HG02588 (cell line): Measurements from ENCODE around the gene PFN1.

Experiments used
- ATAC-seq: cut with Tn5 transposase; IDR thresholded peaks from one replicate; pipeline ENCODE4 v1.9.1; 2021; ENCODE audit warnings: mild to moderate bottlenecking, moderate library complexity; ENCODE audit not compliant: unreplicated experiment

PFN1 gene

DNA sequence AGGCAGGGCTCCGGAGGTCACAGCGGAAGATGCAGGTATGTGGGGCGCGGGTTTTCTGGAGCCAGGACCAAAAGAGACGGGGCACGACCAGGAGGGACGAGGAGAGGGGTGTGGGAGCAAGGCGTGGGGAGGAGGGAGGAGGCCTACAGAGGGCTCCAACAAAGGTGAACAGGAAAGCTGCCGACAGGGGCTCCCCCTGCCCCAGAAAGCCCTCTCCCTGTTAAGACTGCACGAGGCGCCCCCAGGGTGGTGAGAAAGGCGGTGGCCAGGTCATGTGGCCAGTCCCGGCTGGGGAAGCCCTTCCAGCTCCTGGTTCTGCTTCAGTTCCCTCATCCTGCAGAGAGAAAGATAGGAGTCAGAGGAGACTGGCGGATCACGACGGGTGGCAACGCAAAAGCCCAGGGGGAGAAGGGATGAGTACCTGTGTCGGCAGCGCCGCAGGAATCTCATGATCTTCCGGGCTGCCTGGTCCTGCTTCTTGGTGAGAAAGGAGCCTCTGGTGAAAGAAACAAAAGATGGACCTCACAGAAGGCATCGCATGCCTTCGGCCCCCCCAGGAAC, 20.2 kb upstream of the PFN1 start:
- ATAC-seq: no peak

DNA sequence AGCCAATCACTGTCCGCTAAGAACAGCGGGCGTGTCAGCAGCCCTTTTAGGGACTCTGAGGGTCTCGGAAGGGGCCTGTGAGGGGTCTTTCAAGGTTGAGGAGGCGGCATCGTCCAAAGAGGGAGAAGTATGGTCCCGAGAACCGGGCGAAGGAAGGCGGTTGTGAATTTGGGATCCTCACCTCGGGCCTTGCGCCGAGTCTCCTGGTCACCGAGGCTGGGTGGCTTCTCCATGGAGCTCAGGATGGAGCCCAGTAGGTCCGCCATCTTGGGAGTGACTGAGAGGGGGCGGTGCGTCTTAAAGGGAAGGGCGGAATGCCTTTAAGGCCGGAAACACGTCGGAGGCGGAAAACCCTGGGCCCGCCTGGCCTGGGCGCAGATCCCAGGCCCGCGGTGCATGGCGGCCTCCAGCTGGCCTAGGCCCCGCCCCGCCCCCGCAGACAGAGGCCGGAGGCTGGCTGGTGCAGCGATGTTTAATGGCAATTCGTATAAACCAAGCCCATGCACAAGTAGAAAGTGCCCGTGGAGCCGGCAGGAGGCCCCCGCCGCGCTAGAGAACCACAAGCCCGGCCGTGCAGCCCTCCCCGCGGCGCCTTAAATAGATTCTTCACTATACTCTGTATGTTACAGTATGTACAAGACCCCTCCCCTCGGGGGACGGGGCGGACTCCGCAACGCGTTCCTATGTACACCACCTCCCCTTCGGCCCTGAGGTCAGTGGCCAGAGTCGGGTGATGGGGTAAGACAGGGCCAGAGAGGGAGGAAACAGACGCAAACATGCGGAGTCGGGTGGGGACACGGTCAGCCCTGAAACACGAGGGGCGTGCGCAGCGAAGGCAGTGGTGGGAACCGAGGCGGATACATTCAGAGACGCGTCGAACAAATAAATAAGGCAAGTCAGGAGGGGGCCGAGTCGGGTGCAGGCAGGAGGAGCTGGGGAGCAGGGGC, 19.5 kb upstream of the PFN1 start, which contains the start of gene SPAG7:
Gene SPAG7, minus strand, starts transcription at position 279 of the 947 bp plus-strand sequence. Its CDS starts 13 bp downstream, at position 266.
- ATAC-seq: peak; percentile 55

GRCh38 chr17:4966844-4967538, 18.7 kb upstream of the PFN1 start:
- ATAC-seq: peak; percentile 70

GRCh38 chr17:4965311-4965986, 17.1 kb upstream of the PFN1 start:
- ATAC-seq: no peak

GRCh38 chr17:4960279-4960922, 12.1 kb upstream of the PFN1 start:
- ATAC-seq: no peak

DNA sequence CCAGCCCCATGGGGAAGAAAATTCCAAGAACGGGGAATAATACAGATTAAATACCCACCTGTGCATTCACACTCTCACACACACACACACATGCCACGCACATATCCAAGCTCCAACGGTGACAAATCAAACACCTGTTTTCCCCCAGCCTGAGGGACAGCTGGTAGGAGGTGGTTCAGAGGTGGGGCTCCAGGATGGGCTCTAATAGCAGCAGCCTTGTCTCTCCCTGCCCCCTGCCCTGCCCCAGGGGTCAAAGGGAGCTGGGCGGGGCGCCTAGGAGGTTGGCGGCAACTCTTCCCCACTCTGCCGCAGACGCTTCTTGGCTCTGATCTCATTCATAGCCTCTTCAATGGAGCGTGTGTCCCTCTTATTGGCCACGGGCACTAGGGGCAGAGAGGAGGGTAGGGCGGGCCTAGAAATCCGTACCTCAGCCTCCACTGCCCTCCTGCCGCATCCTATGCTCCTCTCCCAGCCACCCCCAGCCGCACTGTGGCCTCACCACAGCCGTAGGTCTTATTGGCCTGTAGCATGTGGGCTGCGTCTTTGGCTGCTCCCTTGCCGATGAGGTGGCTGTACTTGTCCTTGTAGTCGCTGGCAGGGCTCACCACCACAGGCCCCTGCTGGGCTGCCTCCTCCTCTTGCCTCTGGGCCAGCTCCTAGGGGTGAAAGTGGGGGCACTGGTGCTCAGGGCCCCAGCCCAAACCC, 11.1 kb upstream of the PFN1 start:
- no peak for ATAC-seq

DNA sequence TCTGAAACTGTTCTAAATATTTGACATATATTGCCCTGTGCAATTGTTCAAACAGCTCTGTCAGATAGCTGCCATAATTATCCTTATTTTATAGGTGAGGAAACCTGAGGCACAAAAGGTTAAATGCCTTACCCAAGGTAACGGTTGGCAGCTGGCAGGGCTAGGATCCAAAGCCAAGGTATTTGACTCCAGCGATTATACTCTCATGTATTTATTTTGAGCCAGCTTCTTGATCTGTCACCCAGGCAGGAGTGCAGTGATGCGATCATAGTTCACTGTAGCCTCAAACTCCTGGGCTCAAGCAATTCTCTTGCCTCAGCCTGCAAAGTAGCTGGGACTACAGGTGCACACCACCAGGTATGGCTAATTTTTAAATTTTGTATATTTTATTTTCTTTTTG, 9.8 kb upstream of the PFN1 start:
- no peak for ATAC-seq

DNA sequence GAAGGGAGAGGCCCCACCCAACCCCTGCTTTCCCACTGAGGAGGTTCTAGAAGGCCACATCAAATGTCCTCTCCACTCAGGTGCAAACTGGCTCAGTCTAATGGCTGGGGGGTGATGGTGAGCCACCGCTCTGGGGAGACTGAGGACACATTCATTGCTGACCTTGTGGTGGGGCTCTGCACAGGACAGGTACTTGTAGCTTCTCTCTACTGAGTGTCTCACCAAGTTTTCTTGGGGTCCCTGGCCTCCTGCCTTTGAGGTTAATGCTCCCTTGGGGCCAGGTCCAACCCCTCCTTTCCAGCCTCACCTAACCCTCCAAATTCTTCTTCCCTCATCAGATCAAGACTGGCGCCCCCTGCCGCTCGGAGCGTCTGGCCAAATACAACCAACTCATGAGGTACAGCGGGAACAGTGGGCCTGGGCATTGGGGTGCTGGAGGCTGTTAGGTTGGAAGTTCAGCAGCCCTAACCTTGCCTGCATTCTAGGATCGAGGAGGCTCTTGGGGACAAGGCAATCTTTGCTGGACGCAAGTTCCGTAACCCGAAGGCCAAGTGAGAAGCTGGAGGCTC, 8.2 kb upstream of the PFN1 start:
- ATAC-seq: no peak

GRCh38 chr17:4955091-4955490, 6.8 kb upstream of the PFN1 start:
- ATAC-seq: no peak

GRCh38 chr17:4953451-4953961, 5.2 kb upstream of the PFN1 start:
- ATAC-seq: no peak

DNA sequence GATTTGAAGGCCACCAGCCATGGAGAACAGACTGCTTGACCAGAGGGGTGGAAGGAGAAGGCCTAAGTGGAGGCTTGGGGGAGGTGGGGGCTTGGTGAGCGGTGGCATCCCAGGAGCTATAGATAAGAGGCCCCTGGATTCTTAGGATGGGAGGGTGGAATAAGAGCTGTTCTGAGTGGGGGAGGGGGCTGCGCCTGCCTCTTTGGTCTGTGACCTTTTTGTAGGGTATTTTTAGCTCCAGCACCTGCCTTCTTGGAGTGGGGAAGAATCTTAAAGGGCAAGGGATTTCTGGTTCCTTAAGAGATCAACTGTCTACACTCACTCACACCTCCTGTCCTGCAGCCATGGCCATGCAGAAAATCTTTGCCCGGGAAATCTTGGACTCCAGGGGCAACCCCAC, 3.2 kb upstream of the PFN1 start:
- no peak for ATAC-seq

GRCh38 chr17:4950746-4951204, 2.4 kb upstream of the PFN1 start, which contains the start of gene ENO3:
Gene ENO3, plus strand, starts transcription at chr17:4951119. Its CDS starts 711 bp downstream, at chr17:4951830.
- ATAC-seq: no peak

GRCh38 chr17:4950075-4950745, 1.9 kb upstream of the PFN1 start:
- ATAC-seq: peak; percentile 2

DNA sequence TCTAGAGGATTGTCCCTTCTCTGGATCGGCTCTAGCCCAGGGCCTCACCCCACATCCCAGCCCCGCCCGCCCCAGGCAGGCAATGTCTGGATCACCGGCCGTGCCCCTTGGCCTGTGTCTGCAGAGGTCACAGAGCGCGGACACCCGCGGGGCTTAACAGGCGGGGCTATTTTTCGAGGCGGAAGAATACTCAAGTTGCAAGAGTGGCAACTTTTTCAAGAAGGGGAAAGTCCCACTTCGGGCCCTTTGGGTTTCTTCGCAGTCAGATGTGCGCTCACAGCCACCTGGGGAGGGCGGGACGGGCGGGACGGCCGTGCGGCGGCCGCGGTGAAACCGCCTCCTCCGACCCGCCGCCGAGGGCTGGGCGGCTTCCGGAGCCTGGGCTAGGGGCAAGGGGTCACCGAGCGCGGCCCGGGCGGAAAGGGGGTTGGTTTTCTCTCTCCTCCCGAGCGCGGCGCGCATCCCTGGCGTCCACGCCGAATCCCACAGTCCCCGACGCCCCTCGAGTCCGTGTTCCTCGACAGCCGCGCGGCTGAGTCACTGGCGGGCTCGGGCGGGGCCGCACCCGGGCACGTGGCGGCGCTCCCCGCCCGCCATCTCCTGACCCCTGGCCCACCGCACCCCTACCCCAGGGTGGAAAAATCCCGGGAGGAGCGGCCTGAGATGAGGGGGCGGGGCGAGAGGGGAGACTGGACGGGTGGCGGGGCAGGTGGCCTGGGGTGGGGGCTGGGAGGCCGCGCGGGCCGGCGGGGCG, 1.2 kb upstream of the PFN1 start:
- ATAC-seq: peak; percentile 19

- ATAC-seq: peak; percentile 31
These were observed 596 bp upstream of the PFN1 start for GRCh38 chr17:4948931-4949320.

- no peak for ATAC-seq
These were observed 742 bp downstream of the PFN1 start for GRCh38 chr17:4947411-4948165.

DNA sequence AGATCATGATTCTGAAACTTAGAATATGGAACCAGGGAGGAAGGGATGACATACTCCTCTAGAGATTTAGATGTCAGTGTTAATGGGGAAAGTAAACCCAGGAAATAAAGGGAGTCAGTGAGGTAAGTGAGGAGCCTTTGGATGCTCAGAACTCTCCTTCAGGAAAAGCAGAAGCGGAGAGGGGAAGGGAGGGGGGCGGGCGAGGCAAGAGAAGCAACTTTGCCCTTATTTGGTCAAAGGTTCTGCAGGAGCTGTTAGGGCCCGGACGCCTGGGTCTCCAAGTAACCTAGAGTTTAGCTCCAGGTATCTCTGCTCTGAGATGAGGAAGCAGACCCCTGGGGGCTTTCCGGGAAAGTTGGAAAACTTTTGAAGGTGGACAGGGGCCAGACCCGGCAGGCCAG, 1.3 kb downstream of the PFN1 start:
- ATAC-seq: no peak
